HL-60 (cell line): ENCODE data around the gene CD177.

Experiments
- GABPA ChIP-seq: IDR thresholded peaks from 2 replicates; pipeline ENCODE4 v1.6.1; 2012; ENCODE audit warnings: low read depth
- POLR2AphosphoS5 ChIP-seq: IDR thresholded peaks from 2 replicates; pipeline ENCODE4 v1.6.1; 2012; ENCODE audit warnings: low read depth
- TF ChIP-seq, protein P1 (sequence below): IDR thresholded peaks from one replicate; pipeline ENCODE4 v1.5.1; 2011; ENCODE audit warnings: low read length, control low read depth, inconsistent platforms; ENCODE audit not compliant: insufficient read depth
- TF ChIP-seq, protein P2 (sequence below): IDR thresholded peaks from 2 replicates; pipeline ENCODE4 v1.6.1; 2012; ENCODE audit warnings: low read depth; ENCODE audit not compliant: insufficient replicate concordance

DNA sequence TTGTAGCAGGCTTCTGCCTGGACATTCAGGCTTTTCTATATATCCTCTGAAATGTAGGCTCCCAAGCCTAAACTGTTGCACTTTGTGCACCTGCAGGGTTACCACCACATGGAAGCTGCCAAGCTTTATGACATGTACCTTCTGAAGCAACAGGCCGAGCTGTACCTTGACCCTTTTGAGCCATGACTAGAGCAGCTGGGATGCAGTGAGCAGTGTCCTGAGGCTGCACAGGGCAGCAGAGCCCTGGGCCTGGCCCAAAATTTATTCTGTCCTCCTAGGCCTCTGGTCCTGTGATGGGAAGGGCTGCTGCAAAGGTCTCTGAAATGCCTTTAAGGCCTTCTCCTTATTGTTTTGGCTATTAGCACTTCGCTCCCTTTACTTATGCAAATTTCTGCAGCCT lies 23.5 kb upstream of the CD177 start:
- TF ChIP-seq POLR2AphosphoS5 = no peak
- TF ChIP-seq, protein P1, sequence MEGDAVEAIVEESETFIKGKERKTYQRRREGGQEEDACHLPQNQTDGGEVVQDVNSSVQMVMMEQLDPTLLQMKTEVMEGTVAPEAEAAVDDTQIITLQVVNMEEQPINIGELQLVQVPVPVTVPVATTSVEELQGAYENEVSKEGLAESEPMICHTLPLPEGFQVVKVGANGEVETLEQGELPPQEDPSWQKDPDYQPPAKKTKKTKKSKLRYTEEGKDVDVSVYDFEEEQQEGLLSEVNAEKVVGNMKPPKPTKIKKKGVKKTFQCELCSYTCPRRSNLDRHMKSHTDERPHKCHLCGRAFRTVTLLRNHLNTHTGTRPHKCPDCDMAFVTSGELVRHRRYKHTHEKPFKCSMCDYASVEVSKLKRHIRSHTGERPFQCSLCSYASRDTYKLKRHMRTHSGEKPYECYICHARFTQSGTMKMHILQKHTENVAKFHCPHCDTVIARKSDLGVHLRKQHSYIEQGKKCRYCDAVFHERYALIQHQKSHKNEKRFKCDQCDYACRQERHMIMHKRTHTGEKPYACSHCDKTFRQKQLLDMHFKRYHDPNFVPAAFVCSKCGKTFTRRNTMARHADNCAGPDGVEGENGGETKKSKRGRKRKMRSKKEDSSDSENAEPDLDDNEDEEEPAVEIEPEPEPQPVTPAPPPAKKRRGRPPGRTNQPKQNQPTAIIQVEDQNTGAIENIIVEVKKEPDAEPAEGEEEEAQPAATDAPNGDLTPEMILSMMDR = no peak
- TF ChIP-seq, protein P2, sequence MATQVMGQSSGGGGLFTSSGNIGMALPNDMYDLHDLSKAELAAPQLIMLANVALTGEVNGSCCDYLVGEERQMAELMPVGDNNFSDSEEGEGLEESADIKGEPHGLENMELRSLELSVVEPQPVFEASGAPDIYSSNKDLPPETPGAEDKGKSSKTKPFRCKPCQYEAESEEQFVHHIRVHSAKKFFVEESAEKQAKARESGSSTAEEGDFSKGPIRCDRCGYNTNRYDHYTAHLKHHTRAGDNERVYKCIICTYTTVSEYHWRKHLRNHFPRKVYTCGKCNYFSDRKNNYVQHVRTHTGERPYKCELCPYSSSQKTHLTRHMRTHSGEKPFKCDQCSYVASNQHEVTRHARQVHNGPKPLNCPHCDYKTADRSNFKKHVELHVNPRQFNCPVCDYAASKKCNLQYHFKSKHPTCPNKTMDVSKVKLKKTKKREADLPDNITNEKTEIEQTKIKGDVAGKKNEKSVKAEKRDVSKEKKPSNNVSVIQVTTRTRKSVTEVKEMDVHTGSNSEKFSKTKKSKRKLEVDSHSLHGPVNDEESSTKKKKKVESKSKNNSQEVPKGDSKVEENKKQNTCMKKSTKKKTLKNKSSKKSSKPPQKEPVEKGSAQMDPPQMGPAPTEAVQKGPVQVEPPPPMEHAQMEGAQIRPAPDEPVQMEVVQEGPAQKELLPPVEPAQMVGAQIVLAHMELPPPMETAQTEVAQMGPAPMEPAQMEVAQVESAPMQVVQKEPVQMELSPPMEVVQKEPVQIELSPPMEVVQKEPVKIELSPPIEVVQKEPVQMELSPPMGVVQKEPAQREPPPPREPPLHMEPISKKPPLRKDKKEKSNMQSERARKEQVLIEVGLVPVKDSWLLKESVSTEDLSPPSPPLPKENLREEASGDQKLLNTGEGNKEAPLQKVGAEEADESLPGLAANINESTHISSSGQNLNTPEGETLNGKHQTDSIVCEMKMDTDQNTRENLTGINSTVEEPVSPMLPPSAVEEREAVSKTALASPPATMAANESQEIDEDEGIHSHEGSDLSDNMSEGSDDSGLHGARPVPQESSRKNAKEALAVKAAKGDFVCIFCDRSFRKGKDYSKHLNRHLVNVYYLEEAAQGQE = no peak
- TF ChIP-seq GABPA = no peak
